SK-N-SH (cell line): ENCODE results near the gene SCAI.

Experiments
- MXI1 ChIP-seq: IDR thresholded peaks from 2 replicates; pipeline ENCODE4 v1.6.1; 2012; ENCODE audit warnings: mild to moderate bottlenecking, low read depth, low read length, improper control_type of control experiment
- POLR2AphosphoS5 ChIP-seq: IDR thresholded peaks from 2 replicates; pipeline ENCODE4 v1.6.1; 2012; ENCODE audit warnings: low read depth, low read length
- SMC3 ChIP-seq: IDR thresholded peaks from 2 replicates; pipeline ENCODE4 v1.6.1; 2012; ENCODE audit warnings: low read depth, low read length, improper control_type of control experiment

DNA sequence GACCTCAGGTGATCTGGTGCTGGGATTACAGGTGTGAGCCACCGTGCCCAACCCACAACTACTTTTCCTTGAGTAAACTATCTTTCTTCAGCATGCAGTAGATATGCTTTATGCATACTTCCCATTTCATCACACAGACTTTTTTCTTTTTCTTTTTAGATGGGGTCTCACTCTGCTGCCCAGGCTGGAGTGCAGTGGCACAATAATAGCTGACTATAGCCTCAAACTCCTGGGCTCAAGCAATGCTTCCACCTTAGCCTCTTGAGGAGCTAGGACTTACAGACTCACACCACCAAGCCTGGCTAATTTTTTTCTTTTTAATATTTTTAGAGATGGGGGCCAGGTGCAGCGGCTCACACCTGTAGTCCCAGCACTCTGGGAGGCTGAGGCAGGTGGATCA is 23.4 kb upstream of the SCAI start:
- TF ChIP-seq SMC3 (no peak), MXI1 (no peak), POLR2AphosphoS5 (no peak)
